Superior temporal gyrus (tissue), 1 donor: ENCODE results near the gene HGF.

ENCODE experiments used
- DNase-seq: peaks from one replicate; pipeline ENCODE4 v3.0.0-alpha.2; 2016; ENCODE audit errors: extremely low spot score

The HGF gene

DNA sequence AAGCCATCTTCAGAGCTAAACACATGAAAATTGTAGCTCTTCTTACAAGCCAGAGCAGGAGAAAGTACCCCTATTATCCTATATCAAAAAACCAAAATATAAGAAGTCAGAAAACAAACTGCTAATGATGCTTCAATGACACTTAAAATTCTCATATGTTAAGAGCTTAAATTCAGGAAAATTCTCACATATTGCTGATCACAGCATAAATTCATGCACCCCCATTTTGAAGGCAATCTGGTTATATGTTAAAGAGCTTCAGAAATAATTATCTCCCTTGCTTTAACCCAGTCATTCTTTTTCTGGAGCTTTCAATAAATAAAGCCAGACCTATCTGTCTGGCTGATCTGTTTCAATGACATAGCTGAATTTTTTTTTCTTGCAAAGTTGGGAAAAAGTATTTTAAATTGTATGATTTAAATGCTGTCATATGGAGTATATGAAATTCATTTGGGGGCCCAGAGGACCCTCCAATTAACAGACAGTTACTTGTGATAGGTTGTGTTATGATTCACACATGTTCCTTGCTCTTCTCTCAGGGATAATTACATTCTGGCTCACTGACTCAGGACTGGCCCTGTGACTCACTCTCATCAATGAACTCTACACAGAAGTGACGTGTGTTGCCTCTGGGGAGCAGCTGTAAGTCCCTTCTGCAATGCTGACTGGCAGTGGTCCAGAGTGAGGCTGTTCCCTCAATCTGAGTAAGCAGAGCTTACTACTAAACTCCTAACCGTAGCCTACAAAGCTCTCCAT lies 85.2 kb downstream of the HGF start:
- DNase-seq = peak; percentile 81

DNA sequence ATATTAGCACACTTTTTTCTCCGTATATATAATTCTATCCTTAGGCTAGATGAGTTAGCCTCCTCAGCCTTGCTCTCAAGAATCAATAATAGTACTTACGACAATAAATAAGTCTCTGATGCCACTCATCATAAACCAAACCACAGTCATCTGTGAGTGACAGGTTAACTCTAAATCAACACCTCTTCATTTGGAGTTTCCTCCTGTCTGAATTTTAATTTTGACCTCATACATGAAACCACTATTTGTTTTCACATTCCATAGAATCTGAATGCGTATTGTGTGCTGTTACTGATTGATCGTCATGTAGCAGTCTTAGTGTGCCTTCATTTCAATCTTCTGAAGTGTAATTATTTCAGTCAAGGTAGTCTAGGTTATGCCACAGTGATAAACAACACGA lies 85.8 kb downstream of the HGF start:
- no peak for DNase-seq

DNA sequence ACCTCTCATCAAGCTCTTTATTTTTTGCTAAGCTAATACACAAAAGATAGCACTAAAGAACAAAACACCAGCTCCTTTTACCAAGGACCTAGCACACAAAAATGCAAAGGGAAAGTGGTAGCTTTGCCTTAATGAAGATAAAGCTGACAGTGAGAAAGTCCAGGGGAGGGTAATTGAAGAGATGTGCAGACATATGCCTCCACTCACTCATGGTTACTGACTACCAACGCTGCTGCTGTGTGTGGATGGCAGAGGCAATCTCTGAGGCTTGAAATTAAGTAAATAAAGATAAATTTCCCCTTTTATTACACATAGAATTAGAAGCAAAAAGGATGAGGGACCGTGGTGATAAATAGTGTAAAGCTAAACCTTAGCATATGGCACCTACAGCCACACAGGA lies 87.0 kb downstream of the HGF start:
- DNase-seq = no peak

DNA sequence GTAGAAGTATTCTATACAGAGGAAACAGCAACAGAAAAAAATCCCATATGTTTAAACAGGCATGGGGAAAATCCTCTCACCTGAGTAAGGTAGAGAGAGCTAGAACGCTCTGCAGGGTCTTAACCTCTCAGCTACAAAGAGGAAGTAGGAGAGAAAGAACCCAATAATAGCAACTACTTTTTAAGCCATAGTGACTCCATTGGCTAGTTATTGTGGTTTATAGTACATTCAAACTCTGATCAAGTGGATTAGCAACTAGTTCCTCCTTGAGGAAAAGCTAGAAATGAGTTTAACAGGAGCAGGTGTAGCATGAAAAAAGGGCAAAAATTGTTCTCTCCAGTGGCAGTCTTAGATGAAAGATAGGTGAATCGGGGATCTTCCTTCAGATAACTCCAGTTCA lies 89.7 kb downstream of the HGF start:
- DNase-seq = no peak

DNA sequence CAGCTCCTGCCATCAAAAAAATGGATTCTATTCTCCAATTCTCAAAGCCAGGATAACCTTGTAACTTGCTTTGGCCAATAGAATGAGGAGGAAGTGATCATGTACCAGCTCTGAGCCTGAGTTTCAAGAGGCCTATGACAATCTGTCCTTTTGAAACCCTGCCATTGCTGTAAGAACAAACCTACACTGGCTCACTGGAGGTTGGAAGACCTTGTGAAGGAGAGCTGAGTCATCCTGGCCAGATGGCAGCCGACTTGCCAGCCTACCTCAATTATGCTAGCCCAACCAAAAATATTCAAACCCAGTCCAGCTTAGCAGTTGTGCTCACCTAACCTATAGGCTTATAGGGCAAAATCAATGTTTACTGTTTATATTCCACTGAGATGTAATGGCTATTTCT lies 93.0 kb downstream of the HGF start:
- no peak for DNase-seq

DNA sequence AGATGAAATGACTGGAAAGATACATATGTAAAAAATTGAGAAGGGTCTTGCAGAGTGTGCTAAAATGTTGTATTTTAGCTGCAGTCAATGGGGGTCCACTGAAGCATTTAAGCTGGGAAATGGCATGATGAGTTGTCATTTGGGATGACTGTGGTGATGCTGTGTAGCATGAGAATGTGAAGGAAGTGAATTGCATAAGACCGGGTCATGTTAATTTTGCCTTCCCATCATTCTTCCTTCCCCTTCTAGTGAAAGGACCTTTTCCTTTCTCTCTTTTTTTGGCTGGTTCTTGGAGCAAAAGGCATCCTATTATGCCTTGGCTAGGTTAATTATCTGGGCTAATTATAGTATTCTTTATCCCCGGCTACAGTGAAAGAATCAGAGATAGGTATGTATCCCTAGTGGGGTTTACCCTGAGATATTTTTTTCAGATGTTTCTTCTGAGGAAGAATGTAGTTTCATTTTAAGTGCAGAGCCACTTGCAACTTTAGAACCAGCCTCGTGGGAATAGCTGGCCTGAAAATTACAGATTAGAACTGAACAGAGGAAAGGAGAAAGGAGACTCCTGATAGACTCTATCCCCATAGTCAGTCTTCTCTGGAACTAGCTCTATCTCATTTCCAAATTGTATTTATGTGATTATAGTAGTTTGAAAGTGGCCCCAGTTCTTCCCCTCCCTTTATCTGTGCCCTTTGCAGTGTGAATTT lies 93.6 kb downstream of the HGF start:
- DNase-seq = no peak

DNA sequence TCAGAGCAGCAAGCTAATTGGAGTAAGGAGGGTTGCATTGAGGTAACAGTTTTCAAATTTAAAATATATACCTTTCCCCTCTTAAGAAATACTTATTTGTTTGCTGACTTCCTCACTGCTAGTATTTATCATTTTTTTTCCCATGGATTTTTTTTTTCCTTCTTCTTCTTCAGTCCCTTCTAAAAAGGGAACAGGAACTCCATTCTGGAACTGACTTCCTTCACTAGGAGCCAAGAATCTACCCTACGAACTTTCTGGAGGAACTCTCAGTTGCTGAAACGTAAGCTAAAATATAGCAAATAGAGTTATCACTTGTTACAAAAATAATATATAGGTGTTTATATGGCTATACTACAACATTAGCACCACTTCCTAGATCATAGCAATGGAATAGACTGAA lies 95.4 kb downstream of the HGF start:
- DNase-seq = no peak

DNA sequence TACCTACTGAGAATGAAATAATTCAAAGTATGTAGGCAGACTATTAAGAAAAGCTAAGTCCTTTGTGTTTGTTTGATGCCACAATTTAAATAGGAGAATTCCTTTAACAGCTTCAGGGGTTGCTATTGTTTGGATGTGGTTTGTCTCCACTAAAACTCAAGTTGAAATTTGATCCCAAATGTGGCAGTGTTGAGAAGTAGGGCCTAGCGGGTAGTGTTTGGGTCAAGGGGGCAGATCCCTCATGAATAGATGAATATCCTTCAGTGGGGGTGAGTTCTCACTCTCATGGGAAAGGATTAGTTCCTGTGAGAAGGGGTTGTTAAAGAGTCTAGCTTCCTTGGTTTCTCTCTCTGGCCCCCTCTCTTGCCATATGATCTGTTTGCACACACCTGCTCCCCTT lies 97.0 kb downstream of the HGF start:
- no peak for DNase-seq

DNA sequence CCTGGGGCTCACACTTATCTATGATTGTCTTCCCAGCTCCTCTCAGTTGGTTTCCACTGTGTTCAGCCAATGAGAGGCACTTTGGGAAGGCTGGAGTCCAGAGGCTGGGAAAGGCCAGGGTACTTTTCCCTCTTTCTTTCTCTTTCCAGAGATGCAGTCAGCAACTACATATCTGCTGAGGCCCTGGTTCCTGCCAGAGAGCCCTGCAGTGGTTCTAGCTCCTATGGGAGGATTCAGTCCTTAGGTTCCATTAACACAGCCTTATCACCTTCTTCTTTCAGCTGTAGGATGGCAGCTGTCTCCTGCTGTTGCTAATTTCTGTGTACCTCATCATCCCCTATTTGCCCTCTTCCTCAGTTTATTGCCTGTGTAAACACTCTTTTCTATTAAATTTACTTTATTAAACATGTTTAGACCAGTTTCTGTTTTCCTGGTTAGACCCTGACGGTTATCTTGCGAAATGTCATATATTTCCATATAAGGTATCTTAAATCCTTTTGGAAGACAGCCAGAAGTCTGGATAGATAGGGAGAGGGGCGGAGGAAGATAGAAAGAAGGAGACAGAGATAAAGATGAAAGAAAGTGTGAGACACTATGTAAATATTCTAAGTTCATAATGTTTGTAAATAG lies 100.3 kb downstream of the HGF start:
- DNase-seq = no peak

DNA sequence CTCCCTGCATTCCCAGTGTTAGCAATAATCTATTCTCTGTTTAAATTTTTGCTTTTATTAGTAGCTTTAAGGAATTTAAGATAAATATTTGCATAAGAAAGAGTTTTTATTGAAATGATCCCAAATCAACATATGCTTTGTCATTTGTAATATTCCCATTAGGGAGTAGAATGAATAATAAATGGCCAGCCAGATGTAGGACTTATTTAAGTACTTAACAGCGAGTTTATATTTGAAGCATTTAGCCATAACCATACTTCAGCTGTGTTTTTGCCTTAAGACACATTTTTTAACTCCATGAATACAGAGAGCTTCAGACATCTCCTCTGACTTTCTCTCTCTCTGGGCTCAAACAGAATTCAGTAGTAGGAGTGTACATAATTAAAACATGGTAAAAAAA lies 103.6 kb downstream of the HGF start:
- DNase-seq = no peak

DNA sequence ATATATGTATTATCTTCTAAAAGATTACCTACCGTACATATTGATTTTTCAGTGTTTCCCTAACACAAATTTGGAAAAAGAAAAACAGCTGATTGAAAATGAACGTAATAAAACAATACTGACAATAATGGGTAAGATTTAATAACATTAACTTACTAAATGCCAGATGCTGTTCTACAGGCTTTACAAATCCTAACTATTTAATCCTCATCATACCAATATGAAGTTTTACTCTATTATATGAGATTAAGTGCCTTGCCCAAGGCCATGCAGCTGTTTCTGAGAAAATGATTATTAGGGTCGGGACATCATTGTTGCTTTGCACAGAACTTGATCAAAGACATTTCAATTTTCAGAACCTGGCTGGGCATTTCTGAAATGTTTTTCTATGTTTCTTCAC lies 104.6 kb downstream of the HGF start:
- no peak for DNase-seq

DNA sequence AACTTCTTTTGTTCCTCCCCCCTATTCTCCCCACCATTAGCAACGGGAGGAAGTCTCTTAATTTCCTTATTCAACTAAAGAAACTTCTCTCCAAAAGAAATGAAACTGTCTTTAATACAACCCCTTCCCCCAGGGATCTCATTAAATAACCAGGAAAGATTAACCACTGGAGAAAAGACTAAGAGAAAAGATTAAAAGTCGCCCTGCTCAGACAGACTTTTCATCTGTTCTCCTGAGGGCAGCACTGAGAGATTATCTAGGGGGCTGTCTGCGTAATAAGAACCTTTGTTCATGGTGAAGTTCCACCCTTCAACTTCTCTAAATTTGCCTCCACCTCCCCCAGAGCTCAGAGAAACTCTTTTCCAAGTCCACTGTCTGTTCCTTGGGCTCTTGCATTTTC lies 105.5 kb downstream of the HGF start:
- no peak for DNase-seq

DNA sequence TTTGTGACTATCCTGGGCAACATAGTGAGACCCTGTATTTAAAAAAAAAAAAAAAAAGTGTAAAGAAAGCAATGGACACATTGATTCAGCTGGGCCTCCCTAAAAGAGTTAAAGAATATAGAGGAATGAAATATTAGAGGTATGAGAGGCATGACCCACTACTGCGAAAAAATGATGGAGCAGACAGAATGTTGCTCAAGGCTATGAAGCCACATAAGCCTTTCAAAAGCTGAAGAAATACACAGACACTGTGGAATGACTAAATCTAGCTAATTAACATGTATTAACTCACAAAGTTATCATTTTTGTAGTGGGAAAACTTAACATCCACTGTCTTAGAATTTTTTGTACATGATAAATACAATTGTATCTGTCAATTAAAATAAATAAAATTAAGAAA lies 107.3 kb downstream of the HGF start:
- no peak for DNase-seq

DNA sequence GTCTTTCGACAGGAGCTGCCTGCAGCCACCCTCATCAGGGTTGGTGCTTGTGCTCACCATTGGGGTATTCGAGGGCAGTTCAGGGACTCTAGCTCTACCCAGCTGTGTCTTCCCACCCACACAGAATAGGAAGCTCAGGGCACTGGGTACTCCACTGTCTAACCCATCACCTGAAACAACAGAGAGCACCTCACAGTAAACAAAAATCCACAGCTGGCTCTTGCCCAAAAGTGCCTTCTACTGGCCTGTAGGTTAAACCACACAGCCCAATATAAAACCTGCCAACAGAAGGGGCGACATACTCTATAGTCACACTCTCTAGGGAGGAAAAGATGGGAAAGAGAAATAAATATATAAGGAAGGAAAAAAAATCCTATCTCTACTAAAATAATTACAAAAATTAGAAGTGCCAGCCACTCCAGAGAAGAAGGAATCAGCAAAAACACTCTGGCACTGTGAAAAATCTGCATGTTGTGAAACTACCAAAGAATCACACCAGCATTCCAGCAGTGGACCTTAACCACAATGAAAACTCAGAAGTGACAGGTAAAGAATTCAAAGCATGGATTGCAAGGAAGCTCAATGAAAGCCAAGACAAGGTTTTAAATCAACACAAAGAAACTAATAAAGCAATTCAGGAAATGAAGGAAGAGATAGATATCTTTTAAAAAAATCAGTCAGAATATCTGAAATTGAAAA lies 110.0 kb downstream of the HGF start:
- no peak for DNase-seq

DNA sequence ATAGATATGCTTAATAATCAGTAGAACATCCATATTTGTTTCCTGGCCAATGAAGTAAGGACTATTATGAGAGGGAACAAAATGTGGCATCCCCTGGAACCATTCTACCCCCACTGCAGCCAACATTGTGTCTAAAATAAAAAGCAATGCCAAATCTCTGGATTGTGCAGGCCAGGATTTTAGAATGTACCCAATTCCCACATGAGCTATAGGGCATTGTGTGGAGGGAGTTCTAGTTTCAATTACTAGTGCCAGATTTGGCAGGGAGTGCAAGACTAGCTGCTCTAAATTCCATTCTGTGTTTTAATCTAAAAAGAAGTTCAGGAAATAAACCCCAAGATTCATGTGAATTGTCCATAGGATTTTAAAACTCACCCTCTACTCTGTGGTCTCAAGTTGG lies 112.3 kb downstream of the HGF start:
- no peak for DNase-seq

DNA sequence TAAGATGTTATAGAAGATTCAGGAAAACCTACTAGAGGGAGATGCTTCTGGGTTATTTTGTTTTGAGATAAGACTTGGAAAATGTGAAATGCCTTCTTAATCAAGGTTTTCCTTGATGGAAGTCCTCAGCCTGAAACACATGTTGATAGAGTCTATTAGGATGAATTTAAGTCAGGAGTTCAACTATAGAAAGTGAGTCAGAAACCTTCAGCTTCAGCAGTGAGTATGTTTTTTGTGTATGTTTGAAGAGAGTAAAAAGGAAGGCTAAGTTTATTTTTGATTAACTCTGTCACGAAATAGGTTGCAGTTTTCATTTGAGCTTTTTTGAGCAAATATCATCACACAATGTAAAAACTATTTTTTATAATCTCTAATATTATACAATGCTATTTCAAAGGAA lies 114.6 kb downstream of the HGF start:
- DNase-seq = no peak

DNA sequence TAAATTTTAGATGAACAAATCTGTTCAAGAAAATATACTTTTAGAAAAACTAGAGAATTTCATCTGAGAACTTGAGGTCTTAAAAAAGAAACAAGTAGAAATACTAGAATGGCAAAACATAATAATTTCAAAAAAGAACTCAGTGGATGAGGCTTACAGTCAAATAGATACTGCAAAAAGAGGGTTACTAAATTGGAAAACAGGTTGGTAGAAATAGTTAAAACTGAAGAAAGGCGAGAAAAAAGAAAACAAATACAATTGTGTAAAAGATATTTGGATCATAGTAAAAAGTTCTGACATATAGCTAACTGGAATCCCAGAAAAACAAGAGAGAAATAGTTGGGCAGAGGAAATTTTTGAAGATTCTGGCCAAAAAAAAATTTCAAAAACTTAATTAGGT lies 117.6 kb downstream of the HGF start:
- no peak for DNase-seq
